Measurements from ENCODE around the gene PTPN12.
"Not testable (repeated sequence)": the region's sequence is repeated elsewhere in the genome, so short reads cannot be mapped to it uniquely, and the experiment has no call there.

PTPN12 gene

GRCh38 chr7:77538281-77539212, 1.5 kb downstream of the PTPN12 start:
- DNase-seq (ENCODE audit: low read depth): no peak

GRCh38 chr7:77540402-77540822, 3.3 kb downstream of the PTPN12 start:
- no peak for DNase-seq (ENCODE audit: low read depth)

GRCh38 chr7:77540993-77541392, 3.9 kb downstream of the PTPN12 start:
- DNase-seq (ENCODE audit: low read depth): not testable (repeated sequence)

GRCh38 chr7:77542409-77542808, 5.3 kb downstream of the PTPN12 start:
- no peak for DNase-seq (ENCODE audit: low read depth)

- no peak for DNase-seq (ENCODE audit: low read depth)
These were observed 5.8 kb downstream of the PTPN12 start for GRCh38 chr7:77542895-77543294.

DNA sequence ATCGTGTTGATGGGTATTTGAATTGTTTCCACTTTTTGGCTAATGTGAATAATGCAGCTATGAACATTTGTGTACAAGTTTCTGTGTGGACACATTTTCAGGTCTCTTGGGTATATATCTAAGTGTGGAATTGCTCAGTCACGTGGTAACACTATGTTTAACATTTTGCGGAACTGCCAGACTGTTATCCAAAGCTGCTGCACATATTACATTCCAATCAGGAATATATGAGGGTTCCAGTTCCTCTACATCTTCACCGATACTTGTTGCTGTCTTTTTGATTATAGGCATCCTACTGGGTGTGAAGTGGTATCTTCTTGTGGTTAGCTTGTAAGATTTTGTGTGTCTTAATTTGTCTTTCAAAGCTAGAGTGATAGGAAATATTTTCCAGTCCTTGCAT, 6.8 kb downstream of the PTPN12 start:
- no peak for DNase-seq (ENCODE audit: low read depth)

DNA sequence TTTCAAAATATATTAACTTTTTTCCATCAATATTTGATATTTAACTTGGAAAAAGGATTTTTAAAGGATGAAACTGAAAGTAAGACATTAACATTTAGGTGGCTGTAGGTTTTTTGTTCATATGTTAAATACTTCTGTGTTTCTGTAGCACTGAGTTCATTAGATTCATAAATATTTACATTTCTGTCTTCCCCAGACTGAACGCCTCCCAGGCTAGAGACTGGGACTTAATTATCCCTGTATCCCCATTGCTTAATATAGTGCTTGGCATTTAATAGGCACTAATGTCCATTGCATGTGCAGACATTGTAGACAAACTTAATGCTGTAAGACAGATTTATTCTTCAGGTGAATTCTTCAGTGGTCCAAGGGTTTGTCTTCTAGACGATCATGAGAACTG, 7.4 kb downstream of the PTPN12 start:
- no peak for DNase-seq (ENCODE audit: low read depth)

DNA sequence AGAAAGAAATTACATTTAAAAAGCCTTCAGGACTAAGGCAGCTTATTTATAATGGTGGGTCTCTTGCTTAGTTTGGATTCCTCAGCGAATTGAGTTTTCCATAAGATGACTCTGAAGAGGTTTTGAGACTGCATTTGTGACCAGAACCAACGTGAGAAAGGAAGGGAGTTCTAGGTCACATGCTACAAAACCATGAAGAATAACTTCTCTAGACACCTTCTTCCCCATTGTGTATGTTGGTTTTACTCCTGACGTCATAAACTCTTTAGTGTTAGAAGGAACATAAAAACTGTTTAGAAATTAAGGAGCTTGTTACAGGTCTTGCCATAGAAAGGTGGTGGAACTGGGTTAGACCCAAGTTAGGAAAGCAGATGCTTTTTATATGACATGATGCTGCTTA, 11.1 kb downstream of the PTPN12 start:
- DNase-seq (ENCODE audit: low read depth): no peak

GRCh38 chr7:77549106-77549870, 12.2 kb downstream of the PTPN12 start:
- DNase-seq (ENCODE audit: low read depth): no peak

- DNase-seq (ENCODE audit: low read depth): no peak
These were observed 13.5 kb downstream of the PTPN12 start for GRCh38 chr7:77550586-77550985.

- no peak for DNase-seq (ENCODE audit: low read depth)
These were observed 16.0 kb downstream of the PTPN12 start for GRCh38 chr7:77553123-77553522.

- DNase-seq (ENCODE audit: low read depth): no peak
These were observed 21.3 kb downstream of the PTPN12 start for GRCh38 chr7:77558284-77558967.

GRCh38 chr7:77561352-77561751, 24.3 kb downstream of the PTPN12 start:
- DNase-seq (ENCODE audit: low read depth): no peak

GRCh38 chr7:77563275-77563674, 26.2 kb downstream of the PTPN12 start:
- no peak for DNase-seq (ENCODE audit: low read depth)

- DNase-seq (ENCODE audit: low read depth): no peak
These were observed 28.8 kb downstream of the PTPN12 start for GRCh38 chr7:77565917-77566316.

GRCh38 chr7:77566421-77566820, 29.3 kb downstream of the PTPN12 start:
- DNase-seq (ENCODE audit: low read depth): no peak

- DNase-seq (ENCODE audit: low read depth): no peak
These were observed 32.6 kb downstream of the PTPN12 start for GRCh38 chr7:77569514-77570232.

- DNase-seq (ENCODE audit: low read depth): no peak
These were observed 33.4 kb downstream of the PTPN12 start for GRCh38 chr7:77570330-77571011.

DNA sequence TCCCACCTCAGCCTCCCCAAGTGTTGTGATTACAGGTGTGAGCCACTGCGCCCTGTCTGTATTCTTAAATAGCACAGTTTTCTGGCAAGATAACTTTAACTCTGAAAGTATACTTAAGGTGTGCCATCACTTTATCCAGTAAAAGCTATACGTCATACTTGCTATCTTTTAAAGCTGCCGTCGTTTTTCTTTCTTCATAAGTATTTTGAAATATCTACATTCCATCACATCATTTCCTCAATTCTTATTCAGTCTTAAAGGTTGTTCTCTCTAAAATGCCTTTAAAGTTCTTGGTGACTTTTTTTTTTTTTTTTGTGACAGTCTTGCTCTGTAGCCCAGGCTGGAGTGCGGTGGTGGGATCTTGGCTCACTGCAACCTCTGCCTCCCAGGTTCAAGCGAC, 34.7 kb downstream of the PTPN12 start:
- no peak for DNase-seq (ENCODE audit: low read depth)

DNA sequence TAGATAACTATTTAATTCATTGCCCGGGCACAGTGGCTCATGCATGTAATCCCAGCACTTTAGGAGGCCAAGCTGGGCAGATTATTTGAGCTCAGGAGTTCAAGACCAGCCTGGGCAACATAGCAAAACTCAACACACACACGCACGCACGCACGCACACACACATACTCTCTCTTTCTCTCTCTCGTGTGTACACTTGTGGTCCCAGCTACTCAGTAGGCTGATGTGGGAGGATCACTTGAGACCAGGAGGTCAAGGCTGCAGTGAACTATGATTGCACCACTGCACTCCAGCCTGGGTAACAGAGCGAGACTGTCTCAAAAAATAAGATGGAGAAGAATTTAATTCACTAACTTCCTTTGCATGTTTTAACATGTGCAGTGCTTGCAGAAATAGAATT, 38.1 kb downstream of the PTPN12 start:
- no peak for DNase-seq (ENCODE audit: low read depth)

DNA sequence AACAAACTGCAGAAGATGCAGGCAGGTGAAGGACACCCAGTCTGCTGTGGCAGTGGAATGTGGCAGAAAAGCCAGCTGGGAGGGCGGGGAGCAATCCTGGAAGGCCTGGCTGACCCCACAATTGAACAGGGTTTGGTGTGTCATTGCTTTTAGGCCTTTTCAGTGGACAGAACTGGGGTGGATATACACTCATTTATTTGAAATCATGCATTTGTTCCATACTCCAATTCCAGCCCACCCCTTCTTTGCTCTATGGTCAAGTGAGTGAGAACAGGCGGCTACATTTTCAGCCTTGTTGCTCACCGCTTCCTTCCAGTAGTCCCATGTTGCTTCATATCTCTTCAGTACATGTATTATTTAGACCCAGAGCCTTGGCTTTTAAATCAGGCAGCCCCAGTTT, 39.8 kb downstream of the PTPN12 start:
- DNase-seq (ENCODE audit: low read depth): no peak
